Upper lobe of left lung (tissue), 4 donors: ENCODE data around the gene ATG4A.

ENCODE experiments used
- POLR2A ChIP-seq, 4 donors: fragments of 450-650 bp; IDR thresholded peaks; one replicate each; pipeline ENCODE4 v1.5.1; 2016 to 2017; ENCODE audit warnings: antibody characterized with exemption in 4 of 4, mild to moderate bottlenecking in 2 of 4
- TF ChIP-seq, protein P1 (sequence below), 6 experiments: fragments of 450-650 bp in 4 of 6; fragments of 200-600 bp in 2 of 6; sonication (generic) in 2 of 6; IDR thresholded peaks; one replicate each; pipeline ENCODE4 v1.5.1; 2016 to 2019; ENCODE audit warnings: antibody characterized with exemption in 6 of 6

DNA sequence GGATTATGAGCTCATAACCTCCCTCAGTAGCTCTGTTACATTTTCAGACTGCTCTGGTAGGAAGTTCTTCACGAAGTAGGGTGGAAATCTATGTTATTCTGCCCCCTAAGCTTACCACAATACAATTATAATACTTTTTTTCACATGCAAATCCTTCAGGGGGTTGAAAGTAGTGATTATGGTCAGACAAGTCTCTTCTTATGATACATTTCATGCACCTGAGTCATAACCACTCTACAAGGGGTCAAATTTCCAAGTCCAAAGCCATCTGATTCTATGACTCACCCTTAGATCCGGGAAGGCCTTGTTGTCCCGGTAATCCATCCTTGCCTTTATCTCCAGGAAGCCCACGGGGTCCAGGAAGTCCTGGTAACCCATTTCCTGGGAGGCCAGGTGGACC is 95.2 kb downstream of the ATG4A start:
- TF ChIP-seq POLR2A (IDR thresholded peaks at IDR 0.05) = no peak
- TF ChIP-seq, protein P1, sequence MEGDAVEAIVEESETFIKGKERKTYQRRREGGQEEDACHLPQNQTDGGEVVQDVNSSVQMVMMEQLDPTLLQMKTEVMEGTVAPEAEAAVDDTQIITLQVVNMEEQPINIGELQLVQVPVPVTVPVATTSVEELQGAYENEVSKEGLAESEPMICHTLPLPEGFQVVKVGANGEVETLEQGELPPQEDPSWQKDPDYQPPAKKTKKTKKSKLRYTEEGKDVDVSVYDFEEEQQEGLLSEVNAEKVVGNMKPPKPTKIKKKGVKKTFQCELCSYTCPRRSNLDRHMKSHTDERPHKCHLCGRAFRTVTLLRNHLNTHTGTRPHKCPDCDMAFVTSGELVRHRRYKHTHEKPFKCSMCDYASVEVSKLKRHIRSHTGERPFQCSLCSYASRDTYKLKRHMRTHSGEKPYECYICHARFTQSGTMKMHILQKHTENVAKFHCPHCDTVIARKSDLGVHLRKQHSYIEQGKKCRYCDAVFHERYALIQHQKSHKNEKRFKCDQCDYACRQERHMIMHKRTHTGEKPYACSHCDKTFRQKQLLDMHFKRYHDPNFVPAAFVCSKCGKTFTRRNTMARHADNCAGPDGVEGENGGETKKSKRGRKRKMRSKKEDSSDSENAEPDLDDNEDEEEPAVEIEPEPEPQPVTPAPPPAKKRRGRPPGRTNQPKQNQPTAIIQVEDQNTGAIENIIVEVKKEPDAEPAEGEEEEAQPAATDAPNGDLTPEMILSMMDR (IDR thresholded peaks at IDR 0.05) = no peak
